GM21390 (cell line): ENCODE measurements around the gene FBN1.

ENCODE experiments used
- ATAC-seq: cut with Tn5 transposase; IDR thresholded peaks from one replicate; pipeline ENCODE4 v1.9.1; 2021; ENCODE audit not compliant: unreplicated experiment

Gene FBN1

DNA sequence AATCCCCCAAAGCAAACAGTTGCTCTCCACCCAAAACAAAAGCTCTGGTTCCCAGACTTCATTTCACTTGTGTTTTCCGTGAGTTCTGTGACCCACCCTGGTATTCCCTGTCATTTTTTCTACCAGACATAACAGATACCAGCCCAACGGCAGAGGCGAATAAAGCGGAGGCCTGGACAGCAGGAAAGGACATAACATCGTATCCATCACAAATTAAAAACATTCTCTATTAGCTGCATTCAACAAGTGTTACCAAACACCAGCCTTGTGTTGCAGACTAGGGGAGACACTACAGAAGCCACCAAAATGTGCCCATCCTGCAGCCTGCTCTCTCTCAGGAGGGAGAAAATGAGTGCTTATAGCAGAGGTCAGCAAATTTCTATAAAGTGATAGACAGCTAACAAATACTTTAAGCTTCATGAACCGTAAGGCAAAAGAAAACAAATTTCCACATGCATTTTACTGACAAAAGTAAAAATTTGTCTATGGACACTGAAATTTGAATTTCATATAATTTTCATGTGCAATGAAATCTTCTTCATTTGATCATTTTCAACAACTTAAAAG lies 7.1 kb upstream of the FBN1 start:
- no peak for ATAC-seq

DNA sequence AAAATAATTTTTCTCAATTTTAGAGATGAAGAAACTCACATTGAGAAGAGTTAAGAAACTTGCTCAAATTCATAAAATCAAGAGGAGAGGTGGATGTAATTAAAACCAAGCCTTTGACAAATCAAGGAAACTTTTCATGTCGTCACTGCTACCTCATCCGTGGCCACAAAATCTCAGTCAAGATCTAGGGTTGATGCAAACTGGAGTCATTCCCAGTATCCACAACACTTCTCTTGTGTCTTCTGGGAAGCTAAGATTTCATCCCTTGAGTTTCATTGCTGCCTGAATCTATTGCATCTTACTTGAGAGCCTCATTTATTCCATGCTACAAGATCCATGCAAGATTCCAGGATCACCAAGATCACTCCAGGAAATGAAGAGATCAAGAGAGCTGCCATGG lies 5.4 kb upstream of the FBN1 start:
- no peak for ATAC-seq

DNA sequence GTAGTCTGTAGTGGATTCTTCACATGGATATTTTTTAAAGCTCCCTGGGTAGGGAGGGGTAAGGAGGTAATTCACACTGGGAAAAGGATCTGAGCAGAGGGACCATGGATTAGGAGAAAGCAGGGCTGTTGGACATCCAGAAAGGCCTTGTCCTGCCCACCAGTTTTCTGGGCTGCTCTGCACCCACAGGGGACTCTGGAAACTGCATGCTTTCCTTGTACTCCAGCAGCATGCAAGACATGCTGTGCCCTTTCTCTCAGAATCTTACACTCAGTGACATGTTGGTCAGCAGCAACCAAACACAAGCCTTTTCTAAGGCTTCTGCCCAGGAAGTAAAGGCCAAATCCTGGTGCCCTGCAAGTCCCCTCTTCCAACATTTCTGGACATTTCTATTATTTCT lies 2.5 kb upstream of the FBN1 start:
- no peak for ATAC-seq

DNA sequence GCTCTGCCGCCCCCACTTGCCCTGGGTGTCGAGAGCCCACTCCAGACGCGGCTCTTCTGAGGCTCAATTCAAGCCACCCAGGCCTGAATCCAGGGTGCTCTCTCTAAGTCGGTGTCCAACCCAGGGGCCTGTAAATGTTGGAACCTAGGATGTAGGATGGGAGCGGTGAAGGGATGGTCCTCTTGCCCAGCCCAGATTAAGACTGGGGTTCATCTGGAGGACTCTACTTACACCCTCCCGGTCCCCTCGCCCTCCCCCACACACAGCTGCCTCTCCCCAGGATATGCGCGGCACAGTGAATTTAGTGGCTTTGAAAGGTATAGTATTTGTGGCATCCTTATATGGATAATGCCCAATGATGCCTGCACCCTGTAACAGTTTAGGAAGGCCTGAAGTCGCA lies 822 bp upstream of the FBN1 start:
- ATAC-seq = no peak

DNA sequence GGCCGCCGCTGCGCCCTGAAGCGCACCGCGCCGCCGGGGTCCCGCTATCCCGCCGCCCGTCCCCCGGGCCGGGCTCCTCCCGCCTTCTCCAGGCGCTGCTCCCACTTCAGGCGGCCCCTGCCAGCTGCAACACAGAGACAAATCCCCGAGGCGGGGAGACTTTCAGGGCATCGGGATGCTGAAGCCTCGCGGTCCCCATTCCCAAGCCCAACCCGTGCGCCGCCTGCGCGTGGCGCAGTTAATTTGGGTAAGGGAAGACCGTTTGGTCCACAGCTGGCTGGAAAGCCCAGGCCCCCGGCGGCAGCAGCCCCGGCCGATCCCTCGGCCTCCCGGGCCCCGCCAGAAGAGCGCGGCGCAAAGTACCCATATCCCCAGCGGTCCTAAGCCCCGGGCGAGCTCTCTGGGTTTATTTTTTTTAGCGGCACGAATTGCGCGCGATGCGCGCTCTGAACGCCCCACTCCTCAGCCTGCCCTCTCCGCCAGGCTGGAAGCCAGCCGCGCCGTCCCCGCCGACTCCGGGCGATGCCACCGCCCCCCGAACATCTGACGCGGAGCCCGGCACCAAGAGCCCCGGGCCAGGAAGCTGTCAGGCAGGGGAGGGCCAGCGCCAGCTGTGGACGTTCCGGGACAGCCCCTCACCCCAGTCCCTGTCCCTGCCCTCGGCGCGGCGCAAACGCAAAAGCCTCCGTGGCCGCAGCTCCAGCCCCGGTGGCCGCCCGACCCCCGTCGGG lies 517 bp downstream of the FBN1 start:
- ATAC-seq = peak; percentile 48

DNA sequence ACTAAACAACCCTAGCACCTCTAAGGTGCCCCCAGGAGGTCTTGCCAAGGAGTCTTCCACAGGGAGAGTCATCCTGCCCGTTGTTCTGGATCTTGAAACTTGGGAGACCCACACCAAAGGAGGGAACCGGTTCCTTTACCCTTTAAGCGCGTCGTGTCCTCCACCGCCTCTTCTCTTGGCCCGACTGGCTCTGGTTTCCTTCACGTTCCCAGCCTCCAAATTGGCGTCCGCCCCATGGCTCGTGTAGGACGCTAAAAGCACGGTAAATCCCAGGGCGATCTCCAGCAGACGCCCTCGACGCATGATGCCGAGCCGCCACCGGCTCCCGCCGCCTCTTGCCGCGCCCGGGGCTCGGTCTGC lies 1.1 kb downstream of the FBN1 start:
- peak; percentile 12 for ATAC-seq

DNA sequence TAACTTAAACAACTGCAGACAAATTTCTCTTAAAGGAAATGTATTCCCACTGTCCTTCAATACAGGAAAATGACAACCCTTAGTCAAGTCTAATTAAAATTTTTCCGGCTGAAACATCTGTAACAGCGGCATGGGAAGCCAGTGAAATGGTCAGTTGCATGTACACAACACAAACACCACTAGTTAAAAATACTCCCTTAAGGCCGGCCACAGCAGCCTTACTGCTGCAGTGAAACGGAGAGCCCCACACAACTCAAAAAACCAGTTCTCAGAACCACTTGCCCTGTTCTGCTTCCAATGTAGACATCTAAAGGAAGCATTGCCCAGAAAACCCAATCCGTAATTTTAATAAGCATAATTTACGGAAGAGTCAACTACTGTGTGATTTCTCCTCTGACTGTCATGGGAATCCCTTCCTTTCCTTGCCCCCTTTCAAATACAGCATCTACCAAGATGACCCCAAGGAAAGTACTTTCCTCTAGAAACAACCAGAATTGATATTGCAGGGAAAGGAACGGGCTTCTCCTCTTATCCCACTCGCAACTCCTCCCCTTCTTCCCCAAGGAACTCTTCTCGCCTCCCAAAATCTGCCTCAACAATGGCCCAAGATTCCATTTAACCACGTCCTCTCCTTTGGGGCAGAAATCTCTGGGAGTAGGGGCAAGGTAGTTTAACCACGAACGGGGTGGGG lies 1.6 kb downstream of the FBN1 start:
- no peak for ATAC-seq

DNA sequence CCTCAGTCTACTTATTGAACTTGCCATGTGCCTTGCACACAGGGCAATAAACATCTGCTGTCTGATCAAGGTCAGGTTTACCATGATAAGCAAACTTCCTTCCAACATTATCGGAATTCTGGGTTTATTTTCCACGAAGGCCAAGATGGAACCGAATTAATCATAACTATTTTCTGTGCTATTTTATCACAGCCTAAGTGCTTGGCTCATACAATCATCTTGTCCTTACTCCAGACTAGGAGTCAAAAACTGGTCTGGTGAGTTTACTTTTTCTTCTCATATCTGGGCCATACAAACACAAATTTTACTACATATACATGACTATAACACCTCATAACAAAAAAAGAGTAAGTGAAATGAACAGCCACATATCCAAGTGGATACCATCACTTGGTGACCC lies 2.3 kb downstream of the FBN1 start:
- ATAC-seq = no peak

DNA sequence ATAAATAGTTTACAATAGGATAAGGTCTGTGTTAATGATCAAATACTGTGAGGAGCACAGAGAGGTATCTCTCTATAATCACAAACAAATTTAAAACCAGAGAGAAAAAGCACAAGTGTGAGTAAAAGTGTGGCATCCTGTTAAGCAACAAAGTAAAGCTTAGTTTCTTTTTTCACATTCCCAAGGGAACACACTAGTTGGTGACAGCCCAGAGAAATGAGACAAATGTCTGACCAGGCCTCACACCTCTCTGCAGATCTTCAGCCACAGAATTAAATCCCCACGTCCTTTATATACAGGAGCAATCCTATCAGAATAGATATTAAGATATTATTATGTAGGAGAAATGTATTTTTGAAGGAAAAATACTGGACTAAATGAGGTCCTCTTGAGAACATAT lies 2.7 kb downstream of the FBN1 start:
- ATAC-seq = no peak

DNA sequence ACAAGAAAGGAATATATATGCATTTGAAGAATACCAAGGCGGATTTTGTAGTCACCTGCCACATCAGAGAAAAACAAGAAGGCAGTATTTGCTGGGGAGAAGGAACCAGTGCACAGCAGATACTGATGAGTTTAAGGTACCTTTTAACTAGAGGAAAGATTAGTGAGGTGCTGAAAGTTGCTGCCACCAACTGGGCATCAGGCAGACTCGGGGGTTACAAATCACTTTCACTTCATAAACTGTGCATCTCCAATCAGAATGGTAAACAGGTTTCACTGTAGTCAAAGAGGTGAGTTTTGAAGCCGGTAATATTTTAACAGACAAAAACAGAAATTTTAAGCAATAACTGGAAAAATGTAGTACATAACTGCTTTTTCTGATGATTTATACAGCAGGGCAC lies 4.1 kb downstream of the FBN1 start:
- ATAC-seq = no peak

DNA sequence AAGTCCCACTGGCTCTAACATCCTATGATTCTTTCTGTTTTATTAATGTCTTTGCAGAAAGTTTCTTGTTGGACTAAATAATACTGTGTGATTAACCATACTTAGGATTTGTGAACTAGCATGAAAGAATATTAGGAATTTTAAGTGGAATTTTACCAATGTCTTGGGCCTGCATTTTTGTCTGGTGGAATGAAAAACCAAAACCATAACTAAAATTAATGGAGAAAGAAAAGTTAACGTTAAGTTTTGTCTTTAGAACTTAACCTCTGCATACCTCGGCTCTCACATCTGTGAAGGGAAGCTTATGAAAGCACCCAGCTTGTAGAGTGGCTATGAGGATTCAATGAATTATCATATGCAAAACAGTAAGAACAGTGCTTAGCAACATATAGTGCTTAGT lies 6.5 kb downstream of the FBN1 start:
- ATAC-seq = no peak

DNA sequence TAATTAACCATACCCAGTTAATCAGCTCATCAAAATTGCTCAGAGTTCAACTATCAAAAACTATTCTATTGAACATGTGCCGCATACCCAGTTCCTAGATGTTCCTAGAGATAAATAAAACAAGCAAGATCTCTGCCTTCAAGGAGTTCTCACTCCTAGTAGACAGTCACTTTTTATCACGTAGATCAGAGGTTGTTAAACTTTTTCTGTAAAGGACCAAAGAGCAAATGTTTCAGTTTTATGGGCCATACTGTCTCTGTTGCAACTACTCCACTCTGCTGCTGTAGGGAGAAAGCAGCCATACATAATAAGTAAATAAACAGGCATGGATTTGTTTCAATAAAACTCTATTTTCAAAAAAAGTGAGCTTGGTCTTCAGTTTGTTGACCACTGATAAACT lies 7.9 kb downstream of the FBN1 start:
- ATAC-seq = no peak

DNA sequence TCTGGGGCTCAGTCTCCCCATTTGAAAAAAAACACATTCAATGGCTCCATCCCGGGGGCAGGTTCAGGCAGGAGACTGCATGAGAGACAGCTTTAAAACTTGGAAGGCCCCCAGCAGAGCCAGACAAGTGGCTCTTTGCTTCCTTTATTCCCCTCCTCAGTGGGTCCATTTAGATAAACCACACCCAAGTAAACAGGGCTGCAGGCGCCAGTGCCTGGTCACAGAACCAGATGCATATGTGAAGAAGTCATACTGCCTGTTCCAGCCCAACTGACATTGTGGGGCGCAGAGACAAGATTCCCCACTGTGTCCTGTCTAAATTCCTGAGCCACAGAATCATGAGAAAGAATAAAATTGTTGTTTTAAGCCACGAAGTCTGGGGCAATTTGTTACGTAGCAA lies 9.0 kb downstream of the FBN1 start:
- ATAC-seq = no peak

DNA sequence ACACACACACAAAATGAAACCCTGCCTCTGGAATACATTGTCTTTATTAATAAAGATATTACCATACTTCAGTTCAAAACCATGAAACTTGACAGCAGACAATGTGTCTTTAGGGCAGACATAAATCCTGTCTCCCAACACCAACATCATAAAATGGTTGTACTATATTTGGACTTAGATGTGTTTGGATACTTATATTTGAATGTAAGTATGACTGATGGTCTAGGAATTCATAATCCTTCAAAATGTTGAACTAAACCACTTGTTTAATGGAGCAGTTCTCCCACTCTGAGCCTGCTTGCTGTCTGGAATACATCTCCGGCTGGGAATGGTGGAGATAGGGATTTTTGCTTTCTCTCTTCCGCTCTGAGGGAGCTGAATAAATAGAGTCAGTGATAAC lies 10.6 kb downstream of the FBN1 start:
- ATAC-seq = no peak

DNA sequence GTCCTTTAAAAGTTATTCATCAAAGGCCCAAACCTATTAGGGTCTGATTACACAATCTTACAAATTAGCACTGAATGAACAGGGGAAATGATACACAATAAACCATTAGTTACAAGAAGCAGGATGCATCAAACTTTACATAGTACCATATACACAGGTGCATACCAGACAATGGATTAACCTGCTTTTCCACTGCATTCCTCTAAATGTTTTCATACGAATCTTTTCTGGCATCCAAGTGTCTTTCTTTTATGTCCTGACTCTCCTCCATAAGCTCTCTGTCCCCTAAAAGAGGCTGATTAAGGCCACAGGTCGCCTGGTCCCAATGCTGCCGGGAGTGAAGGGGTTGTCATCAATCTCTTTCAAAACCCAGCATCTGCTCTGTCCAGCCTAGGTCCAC lies 11.4 kb downstream of the FBN1 start:
- ATAC-seq = no peak

DNA sequence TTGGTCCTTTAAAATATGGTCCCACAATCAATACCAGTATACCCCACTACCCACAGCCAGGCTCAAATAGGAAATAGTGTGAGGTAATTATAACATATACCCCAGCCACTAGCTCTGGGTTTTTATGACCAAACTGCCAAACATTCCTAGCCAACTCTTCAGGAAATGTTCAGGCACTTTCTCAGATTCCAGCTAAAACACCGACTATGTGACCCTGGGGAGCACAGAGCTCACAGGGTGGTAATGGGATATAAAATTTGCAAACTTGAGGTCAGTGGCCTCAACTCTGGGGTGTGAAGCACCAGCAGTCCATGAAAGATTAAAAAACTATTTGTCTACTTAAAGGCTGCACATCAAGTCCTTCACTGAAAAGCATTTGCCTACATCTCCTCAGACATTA lies 12.9 kb downstream of the FBN1 start:
- ATAC-seq = no peak

DNA sequence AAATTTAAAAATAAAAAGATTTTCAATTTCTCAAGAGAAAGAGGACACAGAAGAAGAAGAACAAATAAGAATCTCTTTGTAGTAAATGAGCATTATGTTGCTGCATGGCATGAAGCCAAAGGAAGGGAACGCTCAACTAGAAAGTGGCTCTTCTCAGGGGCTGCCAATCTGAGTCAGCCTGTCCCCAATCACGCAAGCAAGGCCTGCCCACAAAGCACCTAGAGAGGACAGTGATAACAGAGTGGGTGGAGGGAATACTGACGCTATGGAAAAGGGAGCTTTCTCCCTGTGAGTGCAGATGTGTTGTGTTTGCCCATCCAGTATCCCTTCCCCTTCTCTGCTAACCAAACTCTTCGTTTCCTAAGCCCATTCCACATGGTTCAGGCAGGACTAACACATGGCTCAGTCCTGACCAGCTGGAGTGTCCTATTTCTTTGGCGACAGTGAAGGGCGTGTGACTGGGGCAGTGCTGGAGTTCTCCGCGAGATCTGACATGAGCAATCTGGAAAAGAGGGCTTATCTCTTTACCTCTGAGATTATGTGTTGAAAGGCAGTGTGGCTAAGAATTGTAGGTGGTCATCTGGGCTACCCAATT lies 14.2 kb downstream of the FBN1 start:
- no peak for ATAC-seq

DNA sequence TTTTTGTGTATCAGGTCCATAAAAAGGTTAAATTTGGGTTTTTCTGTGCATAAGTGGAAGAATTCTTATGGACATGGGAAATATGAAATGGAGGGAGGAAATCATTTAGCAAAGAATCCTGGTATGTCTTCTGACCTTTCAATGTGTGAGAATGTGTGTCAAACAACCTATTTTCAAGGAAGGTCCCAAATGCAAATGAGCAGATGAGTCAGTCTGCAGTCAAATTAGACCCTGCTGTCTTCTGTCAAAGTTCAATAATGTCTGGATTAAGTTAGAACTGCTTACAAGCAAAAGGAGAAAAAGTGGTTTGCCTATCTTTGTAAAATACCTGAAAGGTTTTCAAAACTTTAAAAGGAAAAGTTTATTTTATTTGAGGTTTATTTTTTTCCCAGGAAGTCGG lies 15.3 kb downstream of the FBN1 start:
- no peak for ATAC-seq

DNA sequence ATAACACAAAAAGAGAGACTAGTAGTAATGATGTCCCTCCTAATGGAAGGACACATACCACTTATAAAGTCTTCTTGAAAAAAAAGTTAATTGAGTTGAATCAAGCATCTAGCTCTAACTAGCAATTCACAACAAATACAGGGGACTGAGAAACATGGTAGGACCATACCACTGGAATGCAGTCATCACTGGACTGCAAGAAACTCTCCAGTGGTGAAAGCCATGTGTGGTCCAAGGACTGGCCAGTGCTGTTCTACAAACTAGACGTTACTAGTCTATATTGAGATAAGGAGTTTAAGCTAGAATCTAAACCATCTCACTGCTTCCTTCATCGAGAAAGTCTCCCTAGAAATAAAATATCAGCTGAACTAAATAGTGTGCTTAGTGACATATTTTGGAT lies 16.7 kb downstream of the FBN1 start:
- ATAC-seq = no peak

DNA sequence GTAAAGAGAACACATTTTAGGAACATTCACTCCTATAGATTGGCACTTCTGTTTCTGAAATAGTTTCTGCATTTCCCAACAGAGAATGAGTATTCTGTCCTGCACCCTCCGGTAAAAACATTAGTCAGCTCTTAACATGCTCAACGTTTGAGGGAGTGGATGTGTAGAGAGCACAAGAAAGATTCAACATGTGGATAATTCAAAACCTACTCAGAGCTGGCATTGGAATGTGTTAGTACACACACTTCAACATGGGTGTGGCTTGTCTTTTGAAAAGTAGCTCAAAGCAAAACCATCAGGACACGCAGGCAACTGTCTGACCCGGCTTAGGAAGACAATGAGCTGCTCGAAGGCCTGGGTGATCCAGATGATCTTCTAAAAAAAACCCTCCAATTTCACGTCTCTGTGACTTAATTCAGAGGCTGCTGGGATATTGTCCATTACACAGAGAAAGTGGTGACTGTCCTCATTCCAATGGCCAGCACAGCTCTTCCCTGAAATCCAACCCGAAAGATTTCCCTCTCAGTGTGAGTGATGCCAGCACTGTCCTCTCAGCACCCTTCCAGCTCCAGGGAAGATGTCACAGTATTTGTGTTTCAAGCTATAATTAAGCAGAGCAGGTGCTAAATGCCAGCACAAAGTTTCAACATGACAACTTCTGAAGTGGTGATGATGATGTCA lies 18.1 kb downstream of the FBN1 start:
- no peak for ATAC-seq

DNA sequence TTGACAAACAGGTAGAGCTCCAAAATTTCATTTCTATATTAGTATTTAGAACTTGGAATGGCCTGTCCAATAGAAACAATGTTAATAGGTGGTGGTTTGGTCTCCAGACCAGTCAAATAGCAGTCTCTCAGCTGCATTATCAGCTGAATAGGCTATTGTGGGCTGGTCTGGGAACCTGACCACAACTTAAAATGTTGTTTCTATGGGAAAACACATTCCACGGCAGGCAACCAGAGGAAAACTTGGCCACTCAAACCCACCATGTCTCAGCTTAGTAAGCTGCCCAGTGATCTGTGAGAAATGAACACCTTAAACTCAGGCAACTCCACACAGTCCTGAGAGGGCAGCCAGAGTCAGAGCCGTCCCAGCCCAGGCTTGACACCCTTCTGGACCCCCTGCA lies 20.4 kb downstream of the FBN1 start:
- ATAC-seq = no peak

DNA sequence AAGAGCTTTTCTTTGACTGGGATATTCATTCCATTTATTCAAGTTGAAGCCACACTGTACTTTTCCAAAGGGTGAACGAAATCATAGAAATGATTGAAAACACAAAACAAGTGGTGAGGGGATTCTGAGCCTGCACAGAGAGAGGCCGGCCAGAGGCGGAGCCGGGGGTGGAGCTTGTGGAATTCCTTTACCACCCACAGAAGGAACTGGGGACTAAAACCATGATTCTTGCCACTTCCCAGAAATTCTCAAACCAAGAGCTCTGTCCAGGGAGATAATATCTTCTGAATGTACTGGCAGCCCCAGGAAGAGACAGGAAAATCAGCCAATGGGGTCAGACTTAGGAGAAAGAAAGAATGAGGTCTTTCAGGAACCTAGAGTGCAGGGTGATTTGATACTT lies 20.8 kb downstream of the FBN1 start:
- ATAC-seq = no peak
